Uterus (tissue), 4 donors: ENCODE data around the gene CEND1. TPM values are rescaled to one million over a fixed set of nuclear protein-coding genes. Genes with fewer than 3 reads are reported as not detected.
"Not testable (repeated sequence)": the region's sequence is repeated elsewhere in the genome, so short reads cannot be mapped to it uniquely, and the experiment has no call there.

Experiments used
- DNase-seq, 2 donors: peaks; one replicate each; pipeline ENCODE4 v3.0.0-alpha.2; 2019 to 2020
- H3K27ac ChIP-seq, 2 donors: fragments of 200-600 bp; sonication (generic); 1 replicate in 1 of 2; 2 replicates in 1 of 2; pipeline ENCODE4 v1.5.1; 2016 to 2018
- H3K27me3 ChIP-seq, 2 donors: fragments of 200-600 bp; sonication (generic); one replicate each; pipeline ENCODE4 v1.5.1; 2018 to 2019; ENCODE audit warnings: control low read depth in 1 of 2
- H3K36me3 ChIP-seq, 2 donors: fragments of 200-600 bp; sonication (generic); one replicate each; pipeline ENCODE4 v1.5.1; 2019; ENCODE audit warnings: control low read depth in 1 of 2
- H3K4me1 ChIP-seq, 2 donors: fragments of 200-600 bp; sonication (generic); one replicate each; pipeline ENCODE4 v1.5.1; 2018 to 2019; ENCODE audit warnings: control low read depth in 1 of 2
- H3K4me3 ChIP-seq, 2 donors: fragments of 200-600 bp; sonication (generic); 1 replicate in 1 of 2; 2 replicates in 1 of 2; pipeline ENCODE4 v1.5.1; 2018 to 2019; ENCODE audit warnings: mild to moderate bottlenecking in 1 of 2
- H3K9me3 ChIP-seq, 2 donors: fragments of 200-600 bp; sonication (generic); one replicate each; pipeline ENCODE4 v1.5.1; 2019; ENCODE audit warnings: control low read depth in 1 of 2
- POLR2A ChIP-seq, 2 donors: fragments of 450-650 bp; IDR thresholded peaks; one replicate each; pipeline ENCODE4 v1.6.1; 2016; ENCODE audit warnings: antibody characterized with exemption in 2 of 2, mild to moderate bottlenecking in 1 of 2, moderate library complexity in 1 of 2
- intact Hi-C: fragments of 100-400 bp; cut with DNase I; formaldehyde crosslinking; loops from one replicate; pipeline ENCODE4 v1.15.1; 2023; ENCODE audit warnings: low total_unique reads
- total RNA-seq, 4 donors: library from RNA; depleted of rRNA in 3 of 4; stranded (reverse); fragments of >200 nt in 3 of 4; gene quantifications; one replicate each; pipeline versions ENCODE4 v1.1.0 to v1.2.4, GENCODE V29; 2014 to 2023
- TF ChIP-seq, protein P1 (sequence below), 4 experiments: fragments of 200-600 bp in 2 of 4; fragments of 450-650 bp in 2 of 4; sonication (generic) in 2 of 4; IDR thresholded peaks; one replicate each; pipeline ENCODE4 v1.5.1; 2016 to 2019; ENCODE audit warnings: antibody characterized with exemption in 4 of 4, mild to moderate bottlenecking in 2 of 4, moderate library complexity in 1 of 4
- donor health status: DM: yes; HTN: yes; CAD: no.

CEND1 gene
- total RNA-seq, 4 donors from 2014 or later = 0.41 TPM; not detected in 3

- Histone ChIP-seq H3K4me1 (no peaks in the 10 kb centered on the region), H3K36me3 (no peaks in the 10 kb centered on the region), H3K27me3 (no peaks in the 10 kb centered on the region), H3K27ac (peak overlapping the region; percentile 47 to 74), H3K9me3 (no peaks in the 10 kb centered on the region), H3K4me3 (peak overlapping the region; percentile 48 to 62)
- DNase-seq = no peak
- no peak for TF ChIP-seq POLR2A (IDR thresholded peaks at IDR 0.05)
- TF ChIP-seq, protein P1, sequence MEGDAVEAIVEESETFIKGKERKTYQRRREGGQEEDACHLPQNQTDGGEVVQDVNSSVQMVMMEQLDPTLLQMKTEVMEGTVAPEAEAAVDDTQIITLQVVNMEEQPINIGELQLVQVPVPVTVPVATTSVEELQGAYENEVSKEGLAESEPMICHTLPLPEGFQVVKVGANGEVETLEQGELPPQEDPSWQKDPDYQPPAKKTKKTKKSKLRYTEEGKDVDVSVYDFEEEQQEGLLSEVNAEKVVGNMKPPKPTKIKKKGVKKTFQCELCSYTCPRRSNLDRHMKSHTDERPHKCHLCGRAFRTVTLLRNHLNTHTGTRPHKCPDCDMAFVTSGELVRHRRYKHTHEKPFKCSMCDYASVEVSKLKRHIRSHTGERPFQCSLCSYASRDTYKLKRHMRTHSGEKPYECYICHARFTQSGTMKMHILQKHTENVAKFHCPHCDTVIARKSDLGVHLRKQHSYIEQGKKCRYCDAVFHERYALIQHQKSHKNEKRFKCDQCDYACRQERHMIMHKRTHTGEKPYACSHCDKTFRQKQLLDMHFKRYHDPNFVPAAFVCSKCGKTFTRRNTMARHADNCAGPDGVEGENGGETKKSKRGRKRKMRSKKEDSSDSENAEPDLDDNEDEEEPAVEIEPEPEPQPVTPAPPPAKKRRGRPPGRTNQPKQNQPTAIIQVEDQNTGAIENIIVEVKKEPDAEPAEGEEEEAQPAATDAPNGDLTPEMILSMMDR (IDR thresholded peaks at IDR 0.05) = no peak
- intact Hi-C loops = no loop called here
These were observed 43.4 kb downstream of the CEND1 start for GRCh38 chr11:746289-747157.

DNA sequence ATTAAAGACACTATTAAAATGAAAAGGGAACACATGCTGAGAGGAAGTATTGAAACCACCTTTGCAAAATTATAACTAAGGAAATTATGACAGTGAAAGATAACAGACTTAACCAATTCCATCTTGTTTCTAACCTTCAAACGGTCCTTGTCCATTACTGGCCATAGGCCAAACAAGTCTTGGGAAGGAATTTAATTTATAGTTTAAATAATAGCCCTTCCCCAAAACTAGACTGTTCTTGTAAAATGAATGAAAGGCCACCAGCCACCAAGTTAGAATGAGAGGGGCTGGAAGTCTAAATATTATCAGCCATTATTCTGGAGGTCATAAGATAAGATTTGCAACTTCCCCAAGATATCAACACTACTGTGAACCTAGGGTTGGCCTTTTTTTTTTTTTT lies 44.5 kb downstream of the CEND1 start:
- H3K36me3 ChIP-seq = no peaks in the 10 kb centered on the region
- H3K27me3 ChIP-seq = no peaks in the 10 kb centered on the region
- H3K9me3 ChIP-seq = no peaks in the 10 kb centered on the region
- TF ChIP-seq, protein P1 (IDR thresholded peaks at IDR 0.05) = no peak
- TF ChIP-seq POLR2A (IDR thresholded peaks at IDR 0.05) = no peak
- H3K27ac ChIP-seq = no peak overlapping the region
- intact Hi-C loops = no loop called here
- H3K4me3 ChIP-seq = no peak overlapping the region
- DNase-seq = no peak
- H3K4me1 ChIP-seq = no peaks in the 10 kb centered on the region

- no peak for TF ChIP-seq POLR2A (IDR thresholded peaks at IDR 0.05)
- TF ChIP-seq, protein P1 (IDR thresholded peaks at IDR 0.05) = no peak
- H3K4me1 ChIP-seq = no peaks in the 10 kb centered on the region
- intact Hi-C loops = no loop called here
- no peak overlapping the region for H3K4me3 ChIP-seq
- H3K9me3 ChIP-seq = no peaks in the 10 kb centered on the region
- H3K27ac ChIP-seq = no peak overlapping the region
- DNase-seq = no peak
- no peaks in the 10 kb centered on the region for H3K36me3 ChIP-seq
- H3K27me3 ChIP-seq = no peaks in the 10 kb centered on the region
These were observed 47.2 kb downstream of the CEND1 start for GRCh38 chr11:742571-743201.

- no peak for DNase-seq
- Histone ChIP-seq H3K36me3 (no peaks in the 10 kb centered on the region), H3K9me3 (no peaks in the 10 kb centered on the region), H3K4me1 (no peaks in the 10 kb centered on the region), H3K27ac (no peak overlapping the region), H3K27me3 (no peaks in the 10 kb centered on the region), H3K4me3 (no peak overlapping the region)
- intact Hi-C loops = no loop called here
- TF ChIP-seq, protein P1 (IDR thresholded peaks at IDR 0.05) = no peak
- TF ChIP-seq POLR2A (IDR thresholded peaks at IDR 0.05) = no peak
These were observed 47.7 kb downstream of the CEND1 start for GRCh38 chr11:742156-742546.

GRCh38 chr11:737899-738298 lies 52.0 kb downstream of the CEND1 start:
- intact Hi-C loops, H3K36me3 ChIP-seq, H3K4me3 ChIP-seq, H3K4me1 ChIP-seq, H3K9me3 ChIP-seq, H3K27me3 ChIP-seq, DNase-seq, H3K27ac ChIP-seq: not testable (repeated sequence)
